DND-41 (cell line): ENCODE data around the gene TBC1D22A.

Experiments
- ATAC-seq: fragments of 200-7000 bp; cut with Tn5 transposase; 3 replicates; pipeline ENCODE4 v1.9.1; 2021; ENCODE audit warnings: low read depth; ENCODE audit not compliant: insufficient read depth
- DNase-seq: peaks from one replicate; pipeline ENCODE4 v3.0.0-alpha.2; 2020
- H2AFZ ChIP-seq: 2 replicates; pipeline ENCODE4 v1.6.0; 2012; ENCODE audit warnings: low read depth, low read length
- H3K27ac ChIP-seq: 2 replicates; pipeline ENCODE4 v1.5.1; 2012; ENCODE audit warnings: low read length, inconsistent platforms
- H3K27me3 ChIP-seq: fragments of 200-600 bp; sonication (generic); 2 replicates; pipeline ENCODE4 v1.6.0; 2012; ENCODE audit warnings: low read length, mild to moderate bottlenecking, inconsistent platforms; ENCODE audit not compliant: insufficient read depth, poor library complexity
- H3K36me3 ChIP-seq: 2 replicates; pipeline ENCODE4 v1.5.1; 2012; ENCODE audit warnings: low read length, inconsistent platforms; ENCODE audit not compliant: insufficient read depth
- H3K4me1 ChIP-seq: 2 replicates; pipeline ENCODE4 v1.5.1; 2012; ENCODE audit warnings: mild to moderate bottlenecking, low read length; ENCODE audit not compliant: insufficient read depth
- H3K4me2 ChIP-seq: 2 replicates; pipeline ENCODE4 v1.6.0; 2012; ENCODE audit warnings: mild to moderate bottlenecking, moderate library complexity, low read length, inconsistent platforms; ENCODE audit not compliant: insufficient read depth
- H3K4me3 ChIP-seq, 2 experiments: fragments of 200-600 bp in 1 of 2; shearing (Covaris generic) in 1 of 2; 2 replicates each; pipeline ENCODE4 v1.5.1; 2012 to 2016; ENCODE audit warnings: inconsistent platforms in 2 of 2, low read length in 2 of 2, mild to moderate bottlenecking in 2 of 2, low read depth in 1 of 2, moderate library complexity in 1 of 2
- H3K79me2 ChIP-seq: 2 replicates; pipeline ENCODE4 v1.6.0; 2012; ENCODE audit warnings: low read length, inconsistent platforms; ENCODE audit not compliant: insufficient read depth
- H3K9ac ChIP-seq: 2 replicates; pipeline ENCODE4 v1.6.0; 2012; ENCODE audit warnings: low read depth, mild to moderate bottlenecking, inconsistent platforms, low read length, moderate library complexity
- H3K9me3 ChIP-seq: 2 replicates; pipeline ENCODE4 v1.5.1; 2012; ENCODE audit warnings: low read length, moderate library complexity, mild to moderate bottlenecking, inconsistent platforms; ENCODE audit not compliant: insufficient read depth, severe bottlenecking
- H4K20me1 ChIP-seq: 2 replicates; pipeline ENCODE4 v1.6.0; 2012; ENCODE audit warnings: low read length; ENCODE audit not compliant: insufficient read depth
- EZH2 ChIP-seq: IDR thresholded peaks from 3 replicates; pipeline ENCODE4 v1.6.1; 2012; ENCODE audit warnings: borderline replicate concordance, low read depth, mild to moderate bottlenecking, moderate library complexity, low read length, inconsistent platforms; ENCODE audit not compliant: severe bottlenecking
- TF ChIP-seq, protein P1 (sequence below): IDR thresholded peaks from 2 replicates; pipeline ENCODE4 v1.5.1; 2012; ENCODE audit warnings: borderline replicate concordance, low read length, moderate library complexity, mild to moderate bottlenecking; ENCODE audit not compliant: poor library complexity, severe bottlenecking; ENCODE audit errors: extremely low read depth

The TBC1D22A gene

DNA sequence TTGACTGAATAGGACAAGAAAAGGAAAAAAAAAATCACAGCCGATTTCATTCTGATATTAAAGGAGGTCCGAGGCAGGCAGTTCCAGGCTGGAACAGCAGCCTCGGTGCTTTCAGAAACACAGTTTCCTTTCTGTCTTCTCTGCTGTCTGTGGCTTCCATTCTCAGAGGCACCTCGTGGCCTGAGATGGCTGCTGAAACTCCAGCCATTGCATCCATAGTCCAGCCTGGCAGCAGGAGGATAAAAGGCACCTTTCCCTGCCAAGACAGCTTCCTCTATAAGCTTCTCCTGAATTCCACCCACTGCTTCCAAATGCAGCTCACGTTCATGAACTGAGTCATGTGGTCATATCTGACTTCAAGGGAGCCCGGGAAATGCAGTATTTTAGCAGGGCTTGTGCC, 390.5 kb downstream of the TBC1D22A start:
- Histone ChIP-seq H3K4me3 (no peak overlapping the region), H3K4me2 (no peak overlapping the region), H3K79me2 (no peaks in the 10 kb centered on the region), H3K36me3 (no peaks in the 10 kb centered on the region), H4K20me1 (peaks cover 21% of the 10 kb centered on the region), H3K9ac (no peak overlapping the region), H3K27me3 (no peaks in the 10 kb centered on the region), H3K4me1 (no peaks in the 10 kb centered on the region), H3K27ac (no peak overlapping the region), H3K9me3 (no peaks in the 10 kb centered on the region), H2AFZ (no peak overlapping the region)
- no peak for DNase-seq
- no peak for TF ChIP-seq EZH2
- TF ChIP-seq, protein P1, sequence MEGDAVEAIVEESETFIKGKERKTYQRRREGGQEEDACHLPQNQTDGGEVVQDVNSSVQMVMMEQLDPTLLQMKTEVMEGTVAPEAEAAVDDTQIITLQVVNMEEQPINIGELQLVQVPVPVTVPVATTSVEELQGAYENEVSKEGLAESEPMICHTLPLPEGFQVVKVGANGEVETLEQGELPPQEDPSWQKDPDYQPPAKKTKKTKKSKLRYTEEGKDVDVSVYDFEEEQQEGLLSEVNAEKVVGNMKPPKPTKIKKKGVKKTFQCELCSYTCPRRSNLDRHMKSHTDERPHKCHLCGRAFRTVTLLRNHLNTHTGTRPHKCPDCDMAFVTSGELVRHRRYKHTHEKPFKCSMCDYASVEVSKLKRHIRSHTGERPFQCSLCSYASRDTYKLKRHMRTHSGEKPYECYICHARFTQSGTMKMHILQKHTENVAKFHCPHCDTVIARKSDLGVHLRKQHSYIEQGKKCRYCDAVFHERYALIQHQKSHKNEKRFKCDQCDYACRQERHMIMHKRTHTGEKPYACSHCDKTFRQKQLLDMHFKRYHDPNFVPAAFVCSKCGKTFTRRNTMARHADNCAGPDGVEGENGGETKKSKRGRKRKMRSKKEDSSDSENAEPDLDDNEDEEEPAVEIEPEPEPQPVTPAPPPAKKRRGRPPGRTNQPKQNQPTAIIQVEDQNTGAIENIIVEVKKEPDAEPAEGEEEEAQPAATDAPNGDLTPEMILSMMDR: no peak
- ATAC-seq: no peak

DNA sequence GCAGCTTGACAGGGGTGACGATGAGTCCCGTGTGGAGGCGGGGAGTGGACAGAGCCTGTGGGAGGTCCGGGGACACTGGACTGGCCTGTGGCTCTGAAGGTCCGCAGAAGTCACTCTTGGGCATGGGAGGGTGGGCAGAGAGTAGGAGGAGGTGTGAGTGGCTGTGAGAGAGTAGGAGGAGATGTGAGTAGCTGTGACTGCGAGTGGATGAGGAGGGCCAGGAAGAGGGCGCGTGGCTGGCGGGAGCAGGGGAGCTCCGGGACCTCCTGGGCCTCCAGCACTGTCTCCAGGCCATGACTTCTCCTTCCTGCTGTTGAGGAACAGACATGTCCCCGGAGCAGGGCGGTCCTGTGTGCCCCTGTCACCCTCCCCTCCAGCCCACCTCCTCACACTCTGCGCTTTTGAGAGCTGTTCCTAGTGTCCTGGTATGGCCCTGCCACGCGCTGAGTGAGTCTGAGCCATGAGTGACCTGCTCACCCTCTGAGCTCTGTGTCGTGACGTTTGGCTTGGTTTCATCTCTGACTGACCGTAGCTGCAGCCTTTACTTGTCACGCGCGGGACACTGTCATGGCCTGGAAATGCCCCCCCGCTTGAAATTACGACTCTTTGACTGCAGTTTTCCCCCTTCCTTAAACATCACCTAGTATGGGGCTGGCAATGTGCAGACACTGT, 391.5 kb downstream of the TBC1D22A start:
- no peak overlapping the region for H3K9ac ChIP-seq
- ATAC-seq (no peak), DNase-seq (no peak)
- H3K9me3 ChIP-seq: no peaks in the 10 kb centered on the region
- peaks cover 8% of the 10 kb centered on the region for H3K36me3 ChIP-seq
- H4K20me1 ChIP-seq: peaks cover 20% of the 10 kb centered on the region
- no peak overlapping the region for H3K4me2 ChIP-seq
- no peak overlapping the region for H3K27ac ChIP-seq
- H3K27me3 ChIP-seq: no peaks in the 10 kb centered on the region
- no peaks in the 10 kb centered on the region for H3K79me2 ChIP-seq
- H3K4me3 ChIP-seq: no peak overlapping the region
- H3K4me1 ChIP-seq: no peaks in the 10 kb centered on the region
- no peak overlapping the region for H2AFZ ChIP-seq
- TF ChIP-seq EZH2: no peak
- TF ChIP-seq, protein P1: no peak

DNA sequence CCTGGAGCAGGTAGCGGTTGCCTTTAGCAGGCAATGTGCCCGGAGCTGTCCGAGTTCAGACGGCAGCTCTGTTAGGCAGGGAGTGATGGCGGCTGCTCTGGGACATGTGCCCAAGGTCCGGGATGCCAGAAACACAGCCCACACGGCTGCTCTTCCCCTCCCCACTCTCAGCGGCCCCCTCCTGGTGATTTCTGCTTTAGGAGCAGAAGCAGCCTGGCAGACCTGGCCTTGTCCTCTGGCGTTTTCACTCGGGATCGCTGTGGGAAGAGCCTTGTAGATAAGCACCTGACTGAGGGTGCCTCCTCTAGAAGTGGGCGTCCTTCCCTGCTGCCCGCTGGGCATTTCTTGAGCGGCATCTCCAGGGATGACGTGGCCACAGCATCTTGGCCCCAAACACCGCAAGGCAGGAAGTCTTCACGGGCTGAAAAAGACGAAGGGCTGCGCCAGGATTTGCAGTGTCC, 392.2 kb downstream of the TBC1D22A start:
- Histone ChIP-seq H3K9ac (no peak overlapping the region), H3K4me2 (no peak overlapping the region), H4K20me1 (peaks cover 20% of the 10 kb centered on the region), H3K79me2 (no peaks in the 10 kb centered on the region), H3K4me3 (no peak overlapping the region), H3K9me3 (no peaks in the 10 kb centered on the region), H3K36me3 (peaks cover 15% of the 10 kb centered on the region), H3K27me3 (no peaks in the 10 kb centered on the region), H3K27ac (no peak overlapping the region), H2AFZ (no peak overlapping the region), H3K4me1 (no peaks in the 10 kb centered on the region)
- no peak for ATAC-seq
- DNase-seq: no peak
- TF ChIP-seq, protein P1: no peak
- TF ChIP-seq EZH2: no peak
